OCI-LY3 (cell line): ENCODE results near the gene FCF1.
A peak's percentile ranks its signal among the peaks of the same experiment; 100 is the strongest.

Experiments
- H2AFZ ChIP-seq: fragments of 200-600, 300-600 bp; shearing (Covaris generic); 2 replicates; pipeline ENCODE4 v1.6.0; 2014; ENCODE audit warnings: antibody characterized with exemption, low read depth, low read length
- H3K27ac ChIP-seq: fragments of 200-600, 300-600 bp; sonication (generic); 2 replicates; pipeline ENCODE4 v1.5.1; 2014; ENCODE audit warnings: mild to moderate bottlenecking, low read length, moderate library complexity, mixed read lengths
- H3K27me3 ChIP-seq: fragments of 200-600, 300-600 bp; sonication (generic); 2 replicates; pipeline ENCODE4 v1.6.1; 2014; ENCODE audit warnings: low read depth, low read length, mixed read lengths
- H3K36me3 ChIP-seq: fragments of 200-600, 300-600 bp; sonication (generic); replicated peaks from 2 replicates; pipeline ENCODE3; 2014; ENCODE audit warnings: low read depth, low read length, mixed read lengths
- H3K4me1 ChIP-seq: fragments of 300-600, 200-600 bp; sonication (generic); 2 replicates; pipeline ENCODE4 v1.6.1; 2014; ENCODE audit warnings: low read length, mixed read lengths
- H3K4me2 ChIP-seq: fragments of 200-600, 300-600 bp; sonication (generic); 2 replicates; pipeline ENCODE4 v1.6.1; 2014; ENCODE audit warnings: low read length, mixed read lengths
- H3K4me3 ChIP-seq: fragments of 300-600, 200-600 bp; sonication (generic); 2 replicates; pipeline ENCODE4 v1.5.1; 2014; ENCODE audit warnings: antibody characterized with exemption, mild to moderate bottlenecking, low read length, moderate library complexity
- H3K79me2 ChIP-seq: fragments of 300-600, 200-600 bp; shearing (Covaris generic); 2 replicates; pipeline ENCODE4 v1.6.1; 2014; ENCODE audit warnings: mild to moderate bottlenecking, low read length, mixed read lengths
- H3K9ac ChIP-seq: fragments of 300-600, 200-600 bp; shearing (Covaris generic); 2 replicates; pipeline ENCODE4 v1.6.0; 2014; ENCODE audit warnings: mild to moderate bottlenecking, low read length, moderate library complexity
- H3K9me3 ChIP-seq: fragments of 200-600, 300-600 bp; shearing (Covaris generic); 2 replicates; pipeline ENCODE4 v1.6.1; 2014; ENCODE audit warnings: low read length, mixed read lengths; ENCODE audit not compliant: insufficient read depth
- H4K20me1 ChIP-seq: fragments of 200-600, 300-600 bp; sonication (generic); 2 replicates; pipeline ENCODE4 v1.6.1; 2016; ENCODE audit warnings: low read length, mixed read lengths; ENCODE audit not compliant: insufficient read depth
- EZH2phosphoT487 ChIP-seq: fragments of 200-600 bp; shearing (Covaris generic); IDR thresholded peaks from 2 replicates; pipeline ENCODE4 v1.6.1; 2018; ENCODE audit warnings: antibody characterized with exemption, mixed run types, low read depth
- TF ChIP-seq, protein P1 (sequence below): fragments of 200-600, 300-600 bp; sonication (generic); IDR thresholded peaks from 2 replicates; pipeline ENCODE4 v1.5.1; 2014; ENCODE audit warnings: antibody characterized with exemption, low read length, low read depth

Gene FCF1

DNA sequence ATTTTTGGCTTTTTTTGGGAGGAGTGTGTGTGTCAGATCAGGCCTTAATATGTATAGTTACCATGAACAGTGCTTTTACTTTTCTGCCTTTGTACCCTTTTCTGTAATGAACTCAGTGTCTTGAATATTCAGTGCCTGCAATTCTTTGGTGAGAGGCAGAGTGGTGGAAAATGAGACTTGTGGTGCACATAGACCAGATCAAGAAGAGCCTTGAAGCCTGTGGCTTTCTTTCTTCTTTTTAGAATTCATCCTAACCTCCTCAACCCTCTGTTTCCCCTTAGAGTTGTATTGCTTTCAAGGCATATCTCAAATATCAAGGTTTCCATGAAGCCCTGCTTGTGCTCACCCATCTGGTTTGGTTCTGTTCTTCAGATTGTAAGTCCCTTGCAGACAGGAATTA lies 52.8 kb downstream of the FCF1 start:
- H3K4me1 ChIP-seq: peaks cover 39% of the 10 kb centered on the region
- no peak overlapping the region for H3K27ac ChIP-seq
- no peak for TF ChIP-seq EZH2phosphoT487
- TF ChIP-seq, protein P1, sequence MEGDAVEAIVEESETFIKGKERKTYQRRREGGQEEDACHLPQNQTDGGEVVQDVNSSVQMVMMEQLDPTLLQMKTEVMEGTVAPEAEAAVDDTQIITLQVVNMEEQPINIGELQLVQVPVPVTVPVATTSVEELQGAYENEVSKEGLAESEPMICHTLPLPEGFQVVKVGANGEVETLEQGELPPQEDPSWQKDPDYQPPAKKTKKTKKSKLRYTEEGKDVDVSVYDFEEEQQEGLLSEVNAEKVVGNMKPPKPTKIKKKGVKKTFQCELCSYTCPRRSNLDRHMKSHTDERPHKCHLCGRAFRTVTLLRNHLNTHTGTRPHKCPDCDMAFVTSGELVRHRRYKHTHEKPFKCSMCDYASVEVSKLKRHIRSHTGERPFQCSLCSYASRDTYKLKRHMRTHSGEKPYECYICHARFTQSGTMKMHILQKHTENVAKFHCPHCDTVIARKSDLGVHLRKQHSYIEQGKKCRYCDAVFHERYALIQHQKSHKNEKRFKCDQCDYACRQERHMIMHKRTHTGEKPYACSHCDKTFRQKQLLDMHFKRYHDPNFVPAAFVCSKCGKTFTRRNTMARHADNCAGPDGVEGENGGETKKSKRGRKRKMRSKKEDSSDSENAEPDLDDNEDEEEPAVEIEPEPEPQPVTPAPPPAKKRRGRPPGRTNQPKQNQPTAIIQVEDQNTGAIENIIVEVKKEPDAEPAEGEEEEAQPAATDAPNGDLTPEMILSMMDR: no peak
- H3K36me3 ChIP-seq: peaks cover 30% of the 10 kb centered on the region
- H3K9ac ChIP-seq: 0 out of 2 replicates have a peak overlapping the region, but pooled peaks have one; percentile 86
- H3K27me3 ChIP-seq: no peaks in the 10 kb centered on the region
- peak overlapping the region; percentile 99 for H3K4me3 ChIP-seq
- no peaks in the 10 kb centered on the region for H3K9me3 ChIP-seq
- H2AFZ ChIP-seq: no peak overlapping the region
- peaks cover 80% of the 10 kb centered on the region for H3K79me2 ChIP-seq
- H4K20me1 ChIP-seq: peaks cover 32% of the 10 kb centered on the region
- H3K4me2 ChIP-seq: peak overlapping the region; percentile 99

- no peak for TF ChIP-seq EZH2phosphoT487
- TF ChIP-seq, protein P1: no peak
- H3K27ac ChIP-seq: no peak overlapping the region
- H3K79me2 ChIP-seq: peaks cover 98% of the 10 kb centered on the region
- peaks cover 20% of the 10 kb centered on the region for H3K36me3 ChIP-seq
- H4K20me1 ChIP-seq: peaks cover 43% of the 10 kb centered on the region
- H3K4me1 ChIP-seq: peaks cover 12% of the 10 kb centered on the region; the same call in 1 of the 2 replicates
- no peaks in the 10 kb centered on the region for H3K27me3 ChIP-seq
- H2AFZ ChIP-seq: no peak overlapping the region
- no peaks in the 10 kb centered on the region for H3K9me3 ChIP-seq
- no peak overlapping the region for H3K4me2 ChIP-seq
- no peak overlapping the region for H3K4me3 ChIP-seq
- H3K9ac ChIP-seq: no peak overlapping the region
Observed at GRCh38 chr14:74771399-74771798, 58.5 kb downstream of the FCF1 start.

DNA sequence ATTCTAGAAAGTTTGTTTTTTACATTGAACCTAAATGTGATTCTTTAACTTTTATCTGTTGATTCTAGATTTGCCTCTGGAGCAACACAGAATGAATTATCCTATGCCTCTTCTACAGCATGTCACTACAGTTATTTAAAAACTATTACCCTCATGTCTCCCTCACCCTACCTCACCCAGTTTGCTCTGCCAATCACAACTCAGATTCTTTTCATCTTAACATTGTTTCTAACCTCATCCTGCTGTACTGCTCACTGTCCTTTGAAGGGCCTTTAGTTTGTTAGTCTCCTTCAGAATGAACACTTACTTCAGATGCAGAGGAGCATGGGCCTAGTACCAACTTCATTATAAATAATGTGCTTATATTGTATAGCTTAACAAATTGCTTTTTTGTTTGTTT lies 71.7 kb downstream of the FCF1 start:
- Histone ChIP-seq H3K36me3 (peaks cover 63% of the 10 kb centered on the region), H3K27ac (no peak overlapping the region), H3K79me2 (peaks cover 38% of the 10 kb centered on the region), H3K9ac (no peak overlapping the region), H3K27me3 (no peaks in the 10 kb centered on the region), H2AFZ (no peak overlapping the region), H4K20me1 (0 out of 2 replicates have a peak, but pooled peaks cover 8% of the 10 kb centered on the region), H3K4me1 (no peaks in the 10 kb centered on the region), H3K4me3 (no peak overlapping the region), H3K4me2 (no peak overlapping the region), H3K9me3 (no peaks in the 10 kb centered on the region)
- TF ChIP-seq, protein P1: no peak
- no peak for TF ChIP-seq EZH2phosphoT487

GRCh38 chr14:74785056-74785613 lies 72.2 kb downstream of the FCF1 start:
- 0 out of 2 replicates have a peak, but pooled peaks cover 8% of the 10 kb centered on the region for H4K20me1 ChIP-seq
- peaks cover 63% of the 10 kb centered on the region for H3K36me3 ChIP-seq
- H3K9ac ChIP-seq: no peak overlapping the region
- no peaks in the 10 kb centered on the region for H3K27me3 ChIP-seq
- peaks cover 43% of the 10 kb centered on the region for H3K79me2 ChIP-seq
- H2AFZ ChIP-seq: no peak overlapping the region
- H3K9me3 ChIP-seq: no peaks in the 10 kb centered on the region
- H3K27ac ChIP-seq: no peak overlapping the region
- H3K4me3 ChIP-seq: no peak overlapping the region
- no peaks in the 10 kb centered on the region for H3K4me1 ChIP-seq
- no peak overlapping the region for H3K4me2 ChIP-seq
- no peak for TF ChIP-seq EZH2phosphoT487
- TF ChIP-seq, protein P1: no peak
